COLO829 (cell line): ENCODE measurements around the gene NTNG2.
"Not testable (repeated sequence)": the region's sequence is repeated elsewhere in the genome, so short reads cannot be mapped to it uniquely, and the experiment has no call there.

ENCODE experiments used
- DNase-seq: peaks from one replicate; pipeline ENCODE4 v3.0.0; 2012; ENCODE audit warnings: low spot score

The NTNG2 gene

DNA sequence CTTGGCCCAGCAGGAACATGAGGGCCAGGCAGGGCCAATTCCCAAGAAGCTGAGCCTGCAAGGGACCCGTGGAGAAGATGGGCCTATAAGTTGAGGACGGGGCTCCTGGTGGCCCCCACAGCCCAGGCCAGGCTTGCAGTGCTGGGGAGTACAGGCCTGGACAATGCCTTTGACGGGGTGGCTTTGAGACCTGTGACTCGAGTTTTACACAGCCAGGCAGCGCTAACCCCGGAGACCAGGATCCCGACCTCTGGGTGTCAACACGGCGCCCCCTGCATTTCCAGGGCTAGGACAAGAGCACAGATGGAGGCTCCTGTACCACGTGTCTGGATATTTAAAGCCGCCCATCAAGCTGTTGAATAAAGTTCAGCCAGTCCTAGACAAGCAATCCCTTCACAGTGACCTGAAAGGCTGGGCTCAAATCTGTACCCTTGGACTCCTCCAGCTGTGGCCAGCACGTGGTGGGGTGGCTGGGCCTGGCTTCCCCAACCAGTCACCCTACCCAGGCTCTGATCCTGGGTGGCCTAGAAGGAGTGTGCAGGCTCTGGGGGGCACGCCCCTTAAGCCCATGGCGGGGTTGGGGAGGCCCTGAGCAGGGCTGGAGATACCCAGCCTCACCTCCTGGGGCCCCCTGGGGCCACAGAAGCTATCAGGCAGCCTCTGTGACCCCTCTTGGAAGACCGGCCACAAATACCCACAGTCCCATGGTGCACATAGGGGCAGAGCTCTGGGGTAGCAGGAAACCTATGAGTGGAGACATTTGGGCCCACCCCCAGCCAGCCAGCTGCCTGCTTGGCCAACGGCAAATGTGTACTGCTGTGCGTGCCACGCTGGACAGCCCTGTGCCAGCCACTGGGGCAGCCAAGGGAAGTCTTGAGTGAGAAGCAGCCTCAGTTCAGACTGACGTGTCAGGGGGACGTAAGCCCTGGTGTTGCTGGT lies 88.7 kb downstream of the NTNG2 start:
- no peak for DNase-seq

DNA sequence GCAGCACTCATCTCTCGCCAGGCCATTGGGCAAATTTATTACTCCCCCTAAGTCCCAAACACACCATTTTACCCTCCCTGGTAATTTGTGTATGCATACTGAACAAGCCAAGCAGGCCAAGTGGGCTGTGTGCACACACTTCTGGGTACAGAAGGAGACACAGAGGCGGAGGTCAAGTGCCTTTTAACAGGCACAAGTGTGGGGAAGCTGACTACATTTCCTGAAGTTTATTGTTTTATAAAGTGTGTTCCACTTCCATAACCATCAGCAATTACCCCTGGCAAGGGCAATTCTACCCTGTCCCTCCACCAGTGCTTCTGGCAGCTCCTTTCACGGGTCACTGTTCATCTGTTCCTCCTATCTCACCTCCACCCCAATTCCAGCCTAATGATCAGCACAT lies 99.0 kb downstream of the NTNG2 start:
- no peak for DNase-seq

DNA sequence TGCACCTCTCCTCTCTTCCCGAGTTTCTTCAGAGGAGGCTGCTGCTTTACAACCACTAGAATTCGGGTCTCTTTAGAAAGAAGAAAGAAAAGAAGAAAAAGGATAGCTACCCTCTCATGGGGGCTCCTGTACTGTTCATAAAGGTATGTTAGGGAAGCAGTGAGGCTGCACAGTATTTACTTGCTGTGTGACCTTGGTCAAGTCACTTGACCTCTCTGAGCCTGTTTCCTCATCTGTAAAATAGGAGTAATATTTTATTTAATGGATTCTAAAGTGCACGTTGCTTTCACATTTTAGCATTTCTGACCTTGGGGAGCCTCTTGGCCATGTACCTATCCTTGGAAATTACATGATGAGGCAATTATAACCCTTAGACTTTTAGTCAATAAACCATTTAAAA lies 104.2 kb downstream of the NTNG2 start:
- DNase-seq: no peak

DNA sequence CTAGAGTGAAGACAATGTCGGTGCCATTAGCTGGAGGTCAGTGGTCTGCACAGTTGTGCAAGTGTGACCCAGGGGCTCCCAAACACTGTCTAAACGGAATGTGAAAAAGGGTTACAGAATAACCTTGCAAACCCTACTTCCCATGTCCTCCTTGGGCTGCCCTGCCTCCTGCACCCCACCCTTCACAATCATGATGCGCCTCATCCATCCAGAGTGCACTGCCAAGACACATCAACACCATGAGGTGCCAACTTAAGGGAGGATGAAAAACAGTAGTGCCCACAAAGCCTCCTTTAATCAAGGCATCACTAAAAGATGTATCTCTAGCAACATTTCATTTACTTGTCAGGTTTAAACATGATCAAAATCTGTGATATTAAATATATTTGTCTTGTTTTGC lies 105.8 kb downstream of the NTNG2 start:
- no peak for DNase-seq

DNA sequence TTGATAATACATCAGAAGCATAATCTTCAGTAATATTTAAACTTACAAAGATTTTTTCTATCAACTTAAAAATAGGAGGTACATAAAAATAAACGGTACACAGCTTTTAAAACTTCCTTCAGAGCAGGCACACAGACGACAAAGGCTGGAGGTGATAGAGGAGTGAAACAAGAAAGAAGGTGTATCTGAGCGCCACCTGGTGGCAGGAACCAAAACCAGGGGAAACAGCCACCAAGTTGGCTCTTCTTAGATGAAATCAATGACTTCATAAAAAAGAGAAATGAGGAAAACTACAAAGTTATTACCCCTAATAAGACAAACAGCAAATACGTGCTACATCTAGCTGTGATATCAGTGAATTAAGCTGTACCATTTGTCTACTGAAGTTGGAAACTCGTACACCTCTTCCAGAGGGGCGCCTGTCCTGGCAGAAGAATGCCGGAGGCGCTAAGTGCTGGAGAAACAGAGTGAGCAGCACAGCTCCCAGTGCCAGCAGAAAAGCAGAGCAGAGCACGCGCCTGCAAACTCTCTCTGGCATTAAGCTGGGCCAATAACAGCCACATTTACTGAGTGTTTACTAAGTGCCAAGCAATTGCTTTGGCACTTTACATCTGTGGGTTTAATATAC lies 107.0 kb downstream of the NTNG2 start:
- DNase-seq: peak; percentile 82

DNA sequence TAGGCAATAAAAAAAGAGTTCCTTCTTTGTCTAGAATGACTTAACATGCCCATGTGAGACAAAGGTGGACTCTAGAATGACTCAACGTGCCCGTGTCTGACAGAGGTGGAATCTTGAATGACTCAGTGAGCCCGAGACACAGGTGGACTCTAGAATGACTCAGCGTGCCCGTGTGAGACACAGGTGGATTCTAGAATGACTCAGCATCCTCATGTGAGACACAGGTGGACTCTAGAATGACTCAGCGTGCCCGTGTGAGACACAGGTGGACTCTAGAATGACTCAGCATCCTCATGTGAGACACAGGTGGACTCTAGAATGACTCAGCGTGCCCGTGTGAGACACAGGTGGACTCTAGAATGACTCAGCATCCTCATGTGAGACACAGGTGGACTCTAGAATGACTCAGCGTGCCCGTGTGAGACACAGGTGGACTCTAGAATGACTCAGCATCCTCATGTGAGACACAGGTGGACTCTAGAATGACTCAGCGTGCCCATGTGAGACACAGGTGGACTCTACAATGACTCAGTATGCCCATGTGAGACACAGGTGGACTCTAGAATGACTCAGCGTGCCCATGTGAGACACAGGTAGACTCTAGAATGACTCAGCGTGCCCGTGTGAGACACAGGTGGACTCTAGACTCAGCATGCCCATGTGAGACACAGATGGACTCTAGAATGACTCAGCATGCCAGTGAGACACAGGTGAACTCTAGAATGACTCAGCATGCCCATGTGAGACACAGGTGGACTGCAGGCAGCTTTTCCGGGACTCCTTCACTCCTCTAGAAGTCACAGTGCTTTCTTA lies 108.1 kb downstream of the NTNG2 start:
- DNase-seq: not testable (repeated sequence)

DNA sequence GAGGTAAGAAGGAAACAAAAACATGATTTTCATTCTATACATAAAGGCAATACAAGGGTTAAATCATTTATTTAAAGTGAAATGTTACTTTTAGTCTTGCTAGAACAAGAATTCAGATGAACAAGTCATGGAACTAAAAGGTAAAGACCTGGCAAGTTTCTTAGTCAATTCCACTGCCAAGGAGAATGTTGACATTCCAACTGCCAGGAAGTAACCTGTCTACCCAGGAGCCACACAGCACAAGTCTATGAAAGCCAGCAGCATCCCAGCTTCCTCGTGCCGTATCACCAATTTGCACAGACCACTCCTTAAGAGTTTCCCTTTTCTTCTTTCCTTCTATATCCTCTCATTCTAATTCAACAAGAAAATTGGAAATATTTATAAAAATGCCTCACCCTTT lies 113.0 kb downstream of the NTNG2 start:
- DNase-seq: no peak

DNA sequence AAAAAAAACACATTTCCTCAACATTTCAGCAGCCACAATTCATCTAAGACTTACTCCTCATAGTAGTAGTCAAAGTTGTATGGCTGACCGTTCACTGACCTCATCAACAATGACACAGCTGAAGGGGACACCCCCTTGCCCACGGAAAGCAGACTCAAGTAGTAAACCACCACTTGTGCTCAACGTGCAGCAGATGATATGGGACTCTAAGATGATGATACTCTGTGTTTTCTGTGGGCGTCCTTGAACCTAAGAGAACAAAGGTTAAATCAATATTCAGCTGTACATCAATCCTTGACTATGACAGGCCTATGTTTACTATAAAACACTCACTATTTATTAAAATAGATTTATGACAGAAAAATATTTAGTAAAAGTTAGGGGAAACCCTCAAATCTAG lies 121.3 kb downstream of the NTNG2 start:
- no peak for DNase-seq

DNA sequence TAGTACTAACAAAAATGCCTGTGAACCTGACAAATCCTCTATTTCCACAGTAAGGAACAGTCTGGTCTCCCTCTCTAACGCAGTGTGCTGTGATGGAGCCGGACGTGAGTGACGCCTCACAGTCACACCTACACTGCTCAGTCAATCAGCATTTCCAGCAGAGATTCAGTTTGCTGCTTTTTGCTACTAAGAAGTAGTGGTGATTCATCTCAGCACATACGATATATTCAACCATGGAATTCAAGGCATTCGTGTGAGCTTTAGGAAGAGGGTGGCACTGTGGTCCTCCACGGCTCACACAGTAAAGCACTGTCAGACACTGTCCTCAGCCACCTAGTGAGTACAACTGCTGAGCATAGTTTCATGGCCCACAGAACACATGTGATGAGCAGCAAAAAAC lies 122.0 kb downstream of the NTNG2 start:
- no peak for DNase-seq

DNA sequence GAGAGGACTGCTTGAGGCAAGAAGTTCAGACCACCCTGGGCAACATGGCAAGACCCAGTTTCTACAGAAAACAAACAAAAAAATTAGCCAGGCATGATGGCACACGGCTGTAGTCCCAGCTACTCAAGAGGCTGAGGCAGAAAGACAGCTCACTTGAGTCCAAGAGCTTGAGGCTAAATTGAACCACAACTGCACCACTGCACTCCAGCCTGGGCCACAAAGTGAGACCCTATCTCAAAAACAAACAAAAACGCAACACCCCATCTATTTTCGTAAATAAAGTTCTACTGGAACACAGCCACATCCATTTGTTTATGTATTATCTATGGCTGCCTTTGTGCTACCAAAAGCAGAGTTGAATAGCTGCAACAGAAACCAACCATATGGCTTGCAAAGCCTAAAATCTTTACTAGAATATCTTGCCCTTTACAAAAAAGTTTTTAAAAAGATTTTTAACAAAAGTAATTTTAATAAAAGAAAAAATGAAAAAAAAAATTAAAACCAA lies 125.5 kb downstream of the NTNG2 start:
- no peak for DNase-seq

DNA sequence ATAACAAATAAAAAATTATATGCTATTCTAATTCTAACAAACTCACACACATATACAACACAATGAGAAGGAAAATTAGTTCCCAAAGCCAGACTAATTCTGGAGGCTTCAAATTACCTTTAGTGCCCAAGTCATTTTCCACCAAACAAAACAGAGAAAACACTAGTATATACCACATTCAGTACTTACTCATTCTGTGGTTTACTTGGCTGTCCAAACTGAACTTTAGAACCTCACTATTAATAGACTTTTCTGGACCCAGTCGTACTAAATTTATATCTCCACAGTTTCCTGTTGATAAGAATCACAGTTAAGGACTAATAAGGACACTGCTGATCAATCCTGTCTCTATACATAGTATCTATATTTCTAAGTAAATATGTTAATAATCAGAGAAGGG lies 126.5 kb downstream of the NTNG2 start:
- no peak for DNase-seq

DNA sequence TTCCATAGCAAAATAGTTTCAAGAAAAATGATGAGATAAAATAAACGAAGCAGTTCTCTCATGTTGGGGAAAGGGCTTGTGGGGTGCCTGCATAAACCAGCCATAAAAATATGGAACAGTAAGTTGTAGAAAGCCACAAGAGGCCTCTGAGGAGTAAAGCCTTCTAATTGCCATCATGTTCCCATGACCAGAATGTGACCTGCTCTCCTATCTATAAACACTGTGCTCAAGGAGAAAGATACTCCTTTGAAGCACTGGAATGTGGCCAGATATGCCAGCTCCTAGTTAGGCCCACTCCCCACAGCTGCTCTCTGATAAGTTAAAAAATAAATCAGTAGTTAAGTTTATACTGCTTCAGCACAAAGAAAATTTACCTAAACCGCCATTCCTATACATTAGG lies 127.1 kb downstream of the NTNG2 start:
- no peak for DNase-seq

DNA sequence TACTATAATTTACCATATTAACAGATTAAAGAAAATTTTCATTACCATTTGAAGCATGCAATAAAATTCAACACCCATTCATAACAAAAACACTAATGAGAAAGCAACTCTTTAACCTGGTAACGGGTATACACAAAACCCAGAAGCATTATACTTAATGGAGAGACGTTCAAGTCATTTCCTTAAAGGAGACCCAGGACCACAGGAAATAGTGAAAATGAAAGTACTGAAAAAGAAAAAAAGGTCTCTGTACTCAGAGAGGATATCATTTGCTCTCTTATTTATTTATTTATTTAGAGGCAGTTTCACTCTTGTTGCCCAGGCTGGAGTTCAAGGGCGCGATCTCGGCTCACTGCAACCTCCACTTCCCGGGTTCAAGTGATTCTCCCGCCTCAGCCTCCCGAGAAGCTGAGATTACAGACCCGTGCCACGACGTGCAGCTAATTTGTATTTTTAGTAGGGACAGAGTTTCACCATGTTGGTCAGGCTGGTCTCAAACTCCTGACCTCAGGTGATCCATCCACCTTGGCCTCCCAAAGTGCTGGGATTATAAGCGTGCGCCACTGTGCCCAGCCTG lies 131.4 kb downstream of the NTNG2 start:
- DNase-seq: no peak
